Measurements from ENCODE around the gene CELA3B. TPM values are rescaled to one million over a fixed set of nuclear protein-coding genes. Genes with fewer than 3 reads are reported as not detected.
"Not testable (repeated sequence)": the region's sequence is repeated elsewhere in the genome, so short reads cannot be mapped to it uniquely, and the experiment has no call there.

The CELA3B gene
- total RNA-seq, 1 donor: not detected

- TF ChIP-seq CTCF (IDR thresholded peaks at IDR 0.05; ENCODE audit: insufficient read depth, low read depth, low read length): no peak
- DNase-seq (ENCODE audit: low read depth): no peak
- no peak overlapping the region for H3K4me3 ChIP-seq (ENCODE audit: low read depth, low read length)
Measured at GRCh38 chr1:21938732-21939538, 37.9 kb upstream of the CELA3B start.

DNA sequence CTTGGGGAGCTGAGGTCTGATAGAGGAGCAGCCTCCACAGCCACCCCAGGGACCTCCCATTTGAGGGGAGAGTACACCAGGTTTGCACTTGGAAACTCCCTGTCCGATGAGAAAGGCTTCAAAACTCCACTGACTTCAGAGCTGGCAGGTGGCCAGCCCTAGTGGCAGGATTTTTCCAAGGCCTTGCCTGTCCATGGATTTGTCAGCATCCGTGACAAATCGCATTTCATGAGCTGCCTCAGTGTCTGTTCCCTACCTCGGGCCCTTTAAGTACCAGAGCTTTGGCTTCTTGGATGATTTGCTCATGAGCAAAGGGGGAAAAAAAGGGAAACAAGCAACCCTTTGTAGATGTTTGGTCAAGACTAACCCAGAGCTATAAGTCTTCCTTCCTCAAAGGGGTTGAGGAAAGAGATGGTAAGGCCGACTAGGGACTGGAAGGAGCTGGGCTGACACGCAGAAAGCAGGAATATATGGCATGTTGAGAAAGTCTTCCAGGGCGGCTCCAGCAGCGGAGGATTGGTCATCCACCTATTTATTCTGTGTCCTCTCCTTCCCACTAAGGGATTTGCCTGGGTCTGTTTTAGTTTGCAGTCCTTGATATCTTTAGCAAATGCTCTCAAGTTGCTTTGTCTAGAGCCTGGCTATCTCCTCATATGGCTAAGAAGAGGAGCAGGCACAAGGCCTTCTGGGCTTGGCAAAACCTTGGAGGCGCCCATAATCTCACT is 37.0 kb upstream of the CELA3B start:
- DNase-seq (ENCODE audit: low read depth): peak; percentile 92
- TF ChIP-seq CTCF (IDR thresholded peaks at IDR 0.05; ENCODE audit: insufficient read depth, low read depth, low read length): peak; percentile 54
- no peak overlapping the region for H3K4me3 ChIP-seq (ENCODE audit: low read depth, low read length)

DNA sequence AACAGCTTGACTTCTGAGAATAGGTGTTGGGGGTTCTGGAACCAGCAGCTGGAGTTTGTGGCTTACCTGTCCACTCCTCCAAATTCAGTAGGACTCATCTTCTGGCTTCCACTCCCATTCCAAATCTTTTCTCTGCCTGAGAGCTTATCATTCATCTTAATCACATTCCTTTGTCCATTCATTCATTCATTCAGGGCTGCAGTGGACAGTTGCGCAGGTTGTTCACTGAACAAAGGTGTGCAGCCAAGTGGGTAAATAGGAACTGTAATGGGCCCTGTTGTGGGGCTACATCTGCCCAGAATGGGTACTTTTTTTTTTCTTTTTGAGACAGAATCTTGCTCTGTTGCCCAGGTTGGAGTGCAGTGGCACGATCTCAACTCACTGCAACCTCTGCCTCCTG is 36.3 kb upstream of the CELA3B start:
- TF ChIP-seq CTCF (IDR thresholded peaks at IDR 0.05; ENCODE audit: insufficient read depth, low read depth, low read length): no peak
- no peak overlapping the region for H3K4me3 ChIP-seq (ENCODE audit: low read depth, low read length)
- DNase-seq (ENCODE audit: low read depth): no peak

DNA sequence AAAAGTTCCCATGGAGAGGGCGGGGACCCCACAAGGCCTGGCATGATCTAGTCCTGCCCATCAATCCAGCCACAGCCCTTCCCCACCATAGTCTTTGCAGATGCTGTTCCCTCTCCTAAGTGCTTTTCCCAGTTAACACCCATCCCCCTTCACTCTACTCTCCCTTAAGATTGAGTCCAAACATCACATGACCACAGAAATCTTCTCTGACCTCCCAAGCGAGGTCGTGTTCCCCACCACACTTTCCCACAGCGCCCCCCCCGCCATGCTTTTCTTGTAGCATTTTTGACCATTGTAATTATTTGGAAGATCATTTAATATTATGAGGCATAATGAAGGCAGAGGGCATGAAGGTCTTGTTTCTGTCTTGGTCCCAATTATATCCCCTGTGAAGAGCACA is 35.5 kb upstream of the CELA3B start:
- H3K4me3 ChIP-seq (ENCODE audit: low read depth, low read length): no peak overlapping the region
- TF ChIP-seq CTCF (IDR thresholded peaks at IDR 0.05; ENCODE audit: insufficient read depth, low read depth, low read length): no peak
- no peak for DNase-seq (ENCODE audit: low read depth)

DNA sequence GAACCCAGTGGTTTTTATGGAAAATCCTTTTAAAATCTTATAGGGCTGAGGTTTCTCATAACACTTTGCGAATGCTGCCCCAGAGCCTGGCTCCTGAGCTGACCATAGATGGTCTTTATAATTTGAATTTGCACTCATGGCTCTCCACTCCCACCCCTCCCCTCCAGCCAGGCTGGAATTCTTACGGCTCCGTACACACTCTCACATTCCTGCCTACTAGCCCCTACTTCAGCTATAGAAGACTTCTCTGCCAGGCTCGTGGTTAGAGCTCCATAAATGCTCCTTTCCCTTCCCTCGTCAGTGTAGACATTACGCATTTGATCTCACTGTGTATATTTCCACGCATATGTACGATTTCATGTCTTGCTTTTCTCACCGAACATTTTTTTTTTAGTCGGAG is 34.4 kb upstream of the CELA3B start:
- no peak for DNase-seq (ENCODE audit: low read depth)

DNA sequence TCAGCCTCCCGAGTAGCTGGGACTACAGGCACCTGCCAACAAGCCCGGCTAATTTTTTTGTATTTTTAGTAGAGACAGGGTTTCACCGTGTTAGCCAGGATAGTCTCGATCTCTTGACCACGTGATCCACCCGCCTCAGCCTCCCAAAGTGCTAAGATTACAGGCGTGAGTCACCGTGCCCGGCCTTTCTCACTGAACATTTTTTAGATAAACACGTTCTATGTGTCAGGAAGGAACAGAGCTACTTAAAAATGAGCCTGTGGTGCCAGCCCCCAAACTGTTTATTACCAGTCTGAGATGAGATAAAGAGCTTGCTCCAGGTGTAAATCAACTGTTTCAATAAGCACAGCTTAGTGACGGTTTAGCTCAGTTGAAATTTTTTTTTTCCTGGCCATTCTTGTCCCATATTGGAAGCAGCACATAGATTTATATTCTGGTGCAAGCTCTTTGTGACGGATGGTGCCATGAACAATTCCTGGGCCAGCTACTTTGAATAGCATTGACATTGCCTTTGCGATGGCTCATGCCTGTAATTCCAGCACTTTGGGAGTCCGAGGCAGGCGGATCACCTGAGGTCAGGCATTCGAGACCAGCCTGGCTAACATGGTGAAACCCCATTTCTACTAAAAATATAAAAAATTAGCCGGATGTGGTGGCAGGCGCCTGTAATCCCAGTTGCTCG is 33.7 kb upstream of the CELA3B start:
- H3K4me3 ChIP-seq (ENCODE audit: low read depth, low read length): not testable (repeated sequence)
- DNase-seq (ENCODE audit: low read depth): peak; percentile 88

More for the DNA sequence above, 34.4 kb upstream of the CELA3B start:
- TF ChIP-seq CTCF (IDR thresholded peaks at IDR 0.05; ENCODE audit: insufficient read depth, low read depth, low read length): no peak
- no peak overlapping the region for H3K4me3 ChIP-seq (ENCODE audit: low read depth, low read length)

- no peak for DNase-seq (ENCODE audit: low read depth)
- TF ChIP-seq CTCF (IDR thresholded peaks at IDR 0.05; ENCODE audit: insufficient read depth, low read depth, low read length): no peak
- H3K4me3 ChIP-seq (ENCODE audit: low read depth, low read length): no peak overlapping the region
Measured at GRCh38 chr1:21944733-21945073, 32.1 kb upstream of the CELA3B start.

Measured in fibroblast of villous mesenchyme (primary cell).